ENCODE measurements around the gene NCOA5.

NCOA5 gene

DNA sequence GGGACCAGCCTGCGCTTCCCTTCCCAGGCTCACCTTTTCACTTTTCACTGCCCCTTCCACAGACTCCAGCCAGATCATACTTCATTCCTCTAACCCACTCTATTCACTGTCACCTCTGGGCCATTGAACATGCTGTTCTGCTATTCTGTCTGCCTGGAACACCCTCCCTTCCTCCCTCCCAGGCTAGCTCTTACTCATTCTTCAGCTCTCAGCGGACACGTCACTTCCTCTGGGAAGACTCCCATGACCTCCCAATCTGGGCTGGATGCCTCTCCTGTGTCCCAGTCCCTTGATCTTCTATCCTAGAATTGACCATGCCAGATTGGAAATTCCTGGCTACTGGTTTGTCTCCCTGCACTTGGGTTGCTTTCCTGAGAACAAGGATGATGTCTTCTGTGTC, 55.7 kb downstream of the NCOA5 start:
- no peak for DNase-seq

DNA sequence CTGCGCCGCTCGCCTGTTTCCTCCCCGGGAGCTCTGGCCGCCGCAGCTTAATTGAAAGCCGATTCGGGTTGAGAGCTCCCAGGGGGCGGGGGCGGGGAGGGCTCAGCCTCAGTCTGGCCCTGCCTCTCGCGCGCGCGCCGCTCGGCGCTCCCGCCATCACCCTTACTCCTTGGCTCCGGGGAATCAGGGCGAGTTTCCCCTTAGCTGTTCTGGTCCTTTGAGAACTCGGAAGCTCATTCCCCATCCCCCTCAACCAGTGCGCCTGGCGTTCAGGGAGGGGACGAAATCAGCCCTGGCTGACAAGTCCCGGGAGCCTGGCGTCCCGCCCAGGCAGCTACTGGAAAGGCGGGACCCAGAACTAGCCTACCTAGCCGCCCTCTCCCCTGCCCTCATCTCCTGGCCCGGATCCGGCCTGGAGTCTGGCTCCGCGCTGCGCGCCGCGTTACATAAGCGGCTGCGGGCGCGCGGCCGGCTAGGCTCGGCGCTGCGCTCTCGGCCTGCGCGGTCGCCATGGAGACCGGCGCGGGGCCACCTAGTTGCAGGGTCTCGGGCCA, 58.0 kb downstream of the NCOA5 start:
- DNase-seq, result no peak

DNA sequence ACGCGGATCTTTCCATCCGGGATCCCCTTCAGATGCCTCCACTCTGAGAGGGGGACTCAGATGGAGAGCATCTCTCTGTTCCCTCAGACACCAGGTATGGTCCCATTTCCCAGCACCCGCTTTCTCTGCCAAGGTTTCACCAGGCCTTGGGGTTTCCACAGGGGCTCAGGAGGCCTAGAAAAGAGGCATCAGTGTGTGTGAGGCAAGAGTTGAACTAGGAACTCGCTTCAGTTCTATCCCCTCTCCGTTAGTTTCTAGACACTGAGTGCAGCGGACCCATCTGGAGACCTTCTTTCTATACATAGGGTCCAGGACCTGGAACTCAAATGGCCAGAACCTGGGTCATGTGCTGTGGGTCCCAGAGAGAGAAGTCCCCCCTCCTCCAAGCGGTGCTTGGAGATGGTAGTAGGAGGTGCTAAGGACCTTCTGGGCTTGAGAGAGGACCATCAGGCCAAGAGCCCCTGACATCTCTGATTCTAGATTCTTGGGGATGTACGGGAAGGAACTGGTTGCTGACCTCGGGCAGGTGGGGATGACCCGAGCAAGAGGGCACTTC, 58.7 kb downstream of the NCOA5 start:
- DNase-seq, result no peak

DNA sequence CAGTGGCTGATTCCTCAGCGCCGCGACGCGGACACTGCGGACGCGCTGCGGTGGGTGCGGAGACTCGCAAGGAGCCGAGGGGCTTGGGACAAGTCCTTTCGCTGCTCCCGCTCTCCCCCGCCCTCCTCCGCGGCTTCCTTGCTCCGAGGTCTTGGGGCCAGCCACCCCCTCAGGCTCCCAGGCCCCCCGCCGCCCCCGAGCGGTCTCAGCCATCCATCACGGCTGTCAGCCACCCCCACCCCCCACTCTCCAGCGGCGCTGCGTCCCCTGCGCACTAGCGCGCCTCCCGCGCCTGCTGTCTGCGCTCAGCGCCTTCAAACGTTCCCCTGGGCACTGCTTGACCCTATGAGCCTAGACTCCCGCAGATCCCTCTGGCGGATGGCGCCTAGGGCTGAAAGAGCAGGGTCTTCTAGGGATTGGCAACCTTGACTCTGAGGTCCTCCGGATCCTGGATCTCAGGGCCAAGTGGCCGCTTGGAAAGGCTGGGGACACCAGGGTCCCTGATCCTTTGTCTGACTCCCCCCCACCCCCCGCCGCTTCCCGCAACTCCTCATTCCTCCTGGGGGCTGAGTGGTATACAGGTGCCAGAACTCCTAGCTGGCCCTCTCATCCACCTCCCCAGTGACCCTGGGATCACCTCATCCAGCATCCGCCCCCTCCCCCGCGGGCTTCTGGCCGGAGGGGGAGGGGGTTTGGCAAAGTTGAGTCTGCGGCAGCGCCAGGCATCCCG, 59.3 kb downstream of the NCOA5 start:
- DNase-seq, result no peak

DNA sequence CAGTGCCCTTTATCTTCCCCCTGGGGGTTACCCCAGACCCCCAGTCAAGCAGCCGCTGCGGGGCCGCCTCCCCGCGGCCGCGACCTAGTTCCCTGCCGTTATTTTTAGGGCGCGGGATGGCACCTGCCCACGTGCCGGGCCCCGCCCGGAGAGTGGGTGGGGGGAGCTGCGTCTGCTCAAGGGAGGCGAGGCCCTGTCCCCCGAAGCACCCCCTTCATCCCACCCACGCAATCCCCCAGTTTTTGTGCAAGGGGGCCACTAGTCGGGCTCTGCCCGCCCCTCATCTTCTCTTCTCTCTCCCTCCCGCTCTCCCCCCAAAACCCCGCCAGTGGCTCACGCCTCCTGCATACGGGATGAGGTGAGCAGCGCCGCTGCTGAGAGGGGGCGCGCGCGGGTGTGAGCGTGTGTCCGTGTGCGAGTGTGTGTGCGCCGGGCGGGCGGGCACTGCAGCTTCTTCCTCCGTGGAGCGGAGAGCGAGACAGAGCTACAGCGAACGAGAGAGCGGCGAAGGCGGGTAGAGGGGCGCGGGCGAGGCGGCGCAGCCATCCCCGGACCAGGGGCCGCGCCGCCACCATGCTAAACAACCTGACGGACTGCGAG, 60.9 kb downstream of the NCOA5 start, which contains the start of gene SLC12A5:
SLC12A5 (plus strand) TSS at position 444 of the 600 bp plus-strand sequence; CDS start at position 574, 130 bp downstream.
- DNase-seq, result no peak

DNA sequence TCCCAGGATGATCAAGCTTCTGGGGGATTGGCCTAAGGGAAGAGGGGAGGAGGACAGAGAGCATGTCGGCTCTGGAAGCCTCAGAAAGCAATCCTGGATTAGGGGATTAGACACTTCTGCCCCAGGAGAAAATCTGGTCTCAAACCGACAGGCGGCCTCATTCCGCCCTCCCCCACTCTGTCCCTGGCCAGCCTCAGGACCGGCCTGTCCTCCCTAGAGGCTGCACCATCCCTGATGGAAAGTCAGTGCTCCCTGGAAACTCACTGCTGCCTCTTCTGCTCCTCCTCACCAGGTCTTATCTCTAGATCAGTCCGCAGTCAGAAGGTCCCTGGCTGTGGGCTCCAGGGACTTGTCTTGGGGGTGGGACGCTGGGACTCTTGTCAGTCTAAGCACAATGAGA, 61.7 kb downstream of the NCOA5 start:
- no peak for DNase-seq

DNA sequence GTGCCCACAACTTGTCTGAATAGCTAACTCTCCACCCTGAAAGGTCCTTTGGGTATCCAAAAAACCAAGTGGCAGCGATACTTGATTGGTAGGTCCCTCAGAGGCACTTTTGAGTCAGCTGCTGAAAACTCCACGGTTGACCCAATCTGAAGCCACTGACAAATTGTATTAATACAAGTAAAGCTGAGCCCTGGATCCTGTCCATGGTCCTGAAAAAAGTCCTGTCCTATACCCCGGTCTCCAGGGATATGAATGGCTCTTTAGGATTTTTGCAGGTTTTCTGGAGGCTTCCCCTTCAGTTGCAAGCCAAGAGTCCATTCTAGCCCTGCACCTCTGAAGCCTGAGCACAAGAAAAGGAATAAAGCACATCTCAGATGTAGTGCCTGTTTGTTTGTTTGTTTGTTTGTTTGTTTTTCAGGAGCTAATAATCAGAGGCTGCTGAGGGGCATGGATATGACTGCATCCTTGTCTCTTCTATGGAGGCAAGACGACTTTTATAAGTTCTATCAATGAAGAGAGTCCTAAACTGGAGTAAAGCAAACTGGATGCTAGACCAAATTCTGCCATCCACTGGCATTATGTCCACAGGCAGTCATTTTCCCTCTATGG, 62.4 kb downstream of the NCOA5 start:
- no peak for DNase-seq

DNA sequence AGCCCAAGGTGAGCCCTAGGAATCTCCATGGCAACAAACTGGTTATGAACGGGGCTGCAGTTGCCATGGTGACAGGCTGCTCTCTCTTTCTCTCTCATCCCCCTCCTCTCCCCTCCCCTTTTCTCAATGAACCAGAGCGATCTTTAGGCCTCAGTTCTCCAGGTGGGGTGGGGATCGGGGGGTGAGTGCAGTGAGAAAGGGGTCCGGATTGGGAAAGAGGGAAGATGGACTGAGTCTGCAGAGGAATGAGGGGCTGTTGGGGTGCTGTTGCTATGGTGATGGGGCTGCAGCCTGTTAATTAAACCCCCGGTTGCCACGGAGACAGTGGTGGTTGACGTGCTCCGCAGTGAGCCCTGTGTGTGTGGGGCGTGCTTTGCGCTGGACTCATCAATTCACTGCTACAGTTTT, 64.4 kb downstream of the NCOA5 start:
- DNase-seq, result no peak

DNA sequence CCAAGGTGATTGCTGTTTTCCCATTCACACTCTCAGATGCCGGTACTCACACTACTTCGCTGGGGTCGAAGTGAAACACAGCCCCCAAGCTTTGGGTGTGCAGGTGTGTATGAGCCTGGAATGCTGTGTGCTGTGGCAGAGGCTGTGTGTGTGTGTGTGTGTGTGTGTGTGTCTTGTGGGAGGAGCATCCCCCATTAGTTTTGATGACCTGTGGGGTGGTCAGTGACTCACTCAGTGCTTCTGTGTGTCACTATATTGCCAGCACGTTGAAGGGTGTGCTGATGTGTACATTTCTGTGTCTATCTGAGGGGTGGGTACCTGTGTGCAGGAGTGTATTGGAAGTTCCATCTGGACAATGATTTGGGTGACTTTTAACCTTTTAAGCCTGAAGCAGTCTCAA, 65.8 kb downstream of the NCOA5 start:
- DNase-seq, result no peak

DNA sequence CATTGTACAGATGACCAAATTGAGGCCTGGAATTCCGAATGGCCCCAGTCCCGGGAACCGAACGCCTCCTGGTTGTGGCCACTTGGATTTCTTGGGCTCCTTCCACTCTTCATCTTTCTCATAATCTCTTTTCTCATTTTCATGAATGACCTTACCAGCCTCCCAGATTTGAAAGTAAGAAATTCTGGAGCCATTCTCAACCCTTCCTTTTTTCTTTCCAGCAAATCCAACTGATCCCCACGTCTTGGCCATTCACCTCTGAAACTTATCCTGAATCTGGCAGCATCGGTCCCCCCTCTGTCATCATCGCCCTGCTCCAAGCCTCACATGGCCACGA, 66.6 kb downstream of the NCOA5 start:
- DNase-seq, result no peak

DNA sequence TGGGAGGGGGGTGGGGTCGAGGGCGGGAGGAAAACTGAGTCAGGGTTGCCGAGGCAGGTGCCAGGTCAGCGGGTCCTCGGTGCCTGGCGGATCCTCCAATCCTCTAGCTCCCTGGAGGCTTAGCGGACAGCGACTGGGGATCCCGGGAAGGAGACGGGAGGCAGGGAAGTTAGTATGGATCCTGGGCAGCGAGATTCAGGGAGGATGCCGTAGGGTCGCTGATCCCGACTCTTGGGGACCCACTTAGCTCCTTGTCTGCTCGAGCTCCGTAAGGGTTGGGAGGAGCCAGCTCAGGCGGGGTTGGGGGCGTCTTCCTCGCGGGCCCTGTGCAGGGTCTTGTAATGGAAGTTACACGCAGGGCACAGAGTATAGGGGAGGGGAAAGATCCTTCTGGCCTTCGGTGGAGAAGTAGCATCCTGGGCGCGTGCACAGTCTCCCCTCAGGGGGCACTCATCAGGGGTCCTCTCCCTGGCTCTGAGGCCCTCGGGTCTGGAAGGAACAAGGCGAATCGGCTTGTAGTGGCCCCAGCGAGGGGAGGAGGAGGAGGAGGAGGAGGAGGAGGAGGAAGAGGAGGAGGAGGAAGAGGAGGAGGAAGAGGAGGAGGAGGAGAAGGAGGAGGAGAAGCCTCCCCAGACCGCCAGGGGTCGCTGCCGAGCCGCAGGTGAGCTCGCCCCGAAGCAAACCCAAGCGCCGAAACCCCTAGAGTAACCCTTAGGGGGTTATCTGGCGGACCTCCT, 67.2 kb downstream of the NCOA5 start:
- DNase-seq, result peak; percentile 81

DNA sequence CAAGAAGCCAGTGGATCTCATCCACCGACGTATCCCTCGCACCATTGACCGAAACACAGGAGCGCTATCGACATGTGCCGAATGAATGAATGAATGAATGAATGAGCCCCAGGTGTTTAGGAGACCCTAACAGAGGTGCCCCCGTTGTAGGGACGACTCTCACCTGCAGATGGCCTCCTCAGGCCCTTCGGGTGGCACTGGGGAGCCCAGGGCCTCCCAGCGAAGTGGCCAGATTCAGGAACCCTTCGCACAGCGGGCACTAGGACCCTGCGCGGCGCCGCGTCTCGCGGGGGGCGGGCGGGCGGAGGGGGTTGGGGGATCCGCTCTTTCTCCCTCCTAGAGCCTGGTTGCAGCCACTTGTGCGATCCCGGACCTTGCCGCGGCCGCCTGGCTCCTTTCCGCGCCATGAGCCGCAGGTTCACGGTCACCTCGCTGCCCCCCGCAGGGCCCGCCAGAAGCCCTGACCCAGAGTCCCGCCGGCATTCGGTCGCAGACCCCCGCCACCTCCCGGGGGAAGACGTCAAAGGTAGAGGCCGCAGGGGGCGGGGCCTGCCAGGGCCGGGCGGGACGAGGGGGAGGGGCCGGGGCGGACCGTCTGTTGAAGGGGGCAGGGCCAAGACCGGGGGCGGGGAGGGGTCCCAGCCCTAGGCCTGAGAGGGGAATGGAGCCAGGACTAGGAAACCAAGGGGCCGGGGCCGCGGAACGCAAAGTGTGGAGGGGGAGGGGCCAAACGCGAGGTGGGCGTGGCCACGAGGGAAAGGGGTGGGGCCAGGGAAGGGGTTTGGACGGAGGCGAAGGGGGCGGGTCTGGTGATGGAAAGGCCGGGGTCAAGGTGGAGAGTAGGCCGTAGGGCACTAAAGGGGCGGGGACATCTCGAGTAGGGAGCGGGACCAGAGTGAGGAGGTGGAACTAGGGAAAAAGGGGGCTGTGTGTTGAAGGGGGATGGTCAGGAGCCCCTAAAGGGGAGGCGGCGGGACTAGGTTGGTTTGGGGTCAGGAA, 68.1 kb downstream of the NCOA5 start:
- DNase-seq, result peak; percentile 38

DNA sequence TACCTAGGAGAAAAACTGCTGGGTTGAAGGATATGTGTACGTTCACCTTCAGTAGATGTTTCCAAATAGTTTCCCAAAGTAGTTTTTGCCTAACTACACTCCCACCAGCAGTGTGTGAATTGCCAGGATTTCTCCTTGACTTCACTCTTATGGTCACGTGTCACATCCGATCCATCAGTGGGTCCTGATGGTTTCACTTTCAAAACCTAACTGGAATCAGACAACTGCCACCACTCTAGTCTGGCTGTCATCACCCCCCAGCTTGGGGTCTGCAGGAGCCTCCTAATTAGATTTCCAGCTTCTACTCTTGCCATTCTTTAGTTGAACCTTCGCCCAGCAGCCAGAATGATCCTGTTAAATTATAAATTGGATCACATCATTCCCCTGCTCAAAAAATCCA, 69.2 kb downstream of the NCOA5 start:
- DNase-seq, result no peak

DNA sequence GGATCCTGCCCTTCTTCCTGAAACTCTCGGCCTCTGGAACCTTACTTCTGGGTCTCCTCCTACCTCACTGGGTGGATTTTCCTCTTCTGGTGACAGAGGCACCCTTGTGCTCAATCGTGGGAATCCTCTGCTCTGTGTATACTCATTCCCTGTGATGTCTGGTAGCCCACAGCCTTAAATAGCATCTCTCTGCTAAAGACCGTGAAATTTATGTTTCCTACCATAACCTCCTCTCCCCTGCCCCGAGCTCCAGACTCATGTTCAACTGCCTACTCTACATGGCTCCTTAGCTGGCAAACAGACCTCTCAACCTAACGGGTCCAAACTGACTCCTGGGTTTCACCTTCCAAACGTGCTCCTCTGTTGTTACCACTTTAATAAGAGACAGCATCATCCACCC, 71.2 kb downstream of the NCOA5 start:
- no peak for DNase-seq

DNA sequence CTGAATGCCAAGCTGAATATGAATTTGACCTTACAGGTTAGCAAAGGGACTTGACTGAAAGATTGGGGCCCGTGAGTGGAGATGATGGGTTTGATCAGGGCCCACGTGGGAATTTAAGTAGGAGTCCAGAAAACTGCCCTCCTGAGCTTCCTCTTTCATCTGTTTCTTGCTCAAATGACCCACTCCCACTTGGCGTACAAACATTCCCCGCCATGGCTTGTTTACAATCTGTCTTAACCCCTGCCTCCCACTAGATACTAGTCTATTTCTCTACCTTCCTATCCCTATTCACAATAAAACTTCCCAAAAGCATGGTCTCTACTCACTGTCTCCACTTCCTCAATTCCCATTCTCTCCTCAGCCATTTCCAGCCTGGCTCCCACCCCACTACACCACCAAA, 71.7 kb downstream of the NCOA5 start:
- no peak for DNase-seq

DNA sequence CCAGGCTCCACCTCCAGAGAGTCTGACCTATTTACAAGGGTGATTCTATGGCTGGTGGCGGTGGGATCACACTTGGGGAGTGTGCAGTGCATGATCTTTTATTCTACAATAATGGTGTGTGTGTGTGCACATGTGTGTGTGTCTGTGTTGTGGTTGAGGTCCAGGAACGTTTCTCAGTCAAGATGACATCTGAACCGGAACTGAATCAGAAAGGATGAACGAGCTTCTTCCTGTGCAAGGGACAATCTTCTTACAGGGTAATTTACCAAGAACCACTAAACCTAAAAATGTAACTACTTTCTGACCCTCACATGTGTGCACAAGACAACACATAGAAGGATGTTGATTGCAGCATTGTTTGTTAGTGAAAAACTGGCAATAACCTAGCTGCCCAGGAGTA, 72.5 kb downstream of the NCOA5 start:
- DNase-seq, result no peak

DNA sequence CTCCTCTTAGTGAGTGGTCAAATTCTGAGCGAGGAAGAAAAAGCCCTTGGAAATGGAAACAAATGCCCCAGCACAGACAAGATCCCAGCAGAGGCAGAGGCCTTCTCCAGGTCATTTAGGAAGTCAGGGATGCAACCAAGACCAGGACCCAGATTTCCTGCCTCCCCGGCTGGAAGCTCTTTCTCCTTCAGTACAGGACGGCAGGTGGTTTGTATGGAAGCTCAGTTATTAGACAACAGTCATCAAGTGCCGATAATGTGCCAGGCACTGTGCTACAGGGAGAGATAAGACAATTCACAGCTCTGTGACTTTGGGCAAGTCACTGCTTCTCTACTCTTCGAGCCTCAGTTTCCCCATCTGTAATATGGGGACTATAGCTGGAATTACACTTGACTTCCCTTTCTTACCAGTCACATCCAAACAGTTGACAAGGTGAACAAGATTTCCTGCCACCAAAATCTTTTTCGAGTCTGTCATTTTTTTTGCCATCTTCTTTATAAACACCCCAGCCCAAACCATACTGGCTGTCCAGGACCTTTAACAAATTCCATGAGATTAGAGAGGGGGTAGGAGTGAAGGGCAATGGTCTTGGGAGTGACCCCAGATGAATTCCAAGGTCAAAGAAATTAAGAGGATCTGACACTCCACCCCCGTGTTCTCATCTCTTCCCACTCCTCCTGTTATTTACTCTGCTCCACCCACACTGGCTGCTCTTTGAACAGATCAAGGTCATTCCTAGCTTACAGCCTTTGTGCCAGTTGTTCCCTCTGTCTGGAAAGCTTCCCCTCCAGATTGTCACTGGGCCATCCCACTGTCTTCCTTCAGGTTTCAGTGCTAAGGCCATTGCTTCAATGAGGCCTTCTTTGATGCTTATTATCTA, 75.0 kb downstream of the NCOA5 start:
- no peak for DNase-seq

DNA sequence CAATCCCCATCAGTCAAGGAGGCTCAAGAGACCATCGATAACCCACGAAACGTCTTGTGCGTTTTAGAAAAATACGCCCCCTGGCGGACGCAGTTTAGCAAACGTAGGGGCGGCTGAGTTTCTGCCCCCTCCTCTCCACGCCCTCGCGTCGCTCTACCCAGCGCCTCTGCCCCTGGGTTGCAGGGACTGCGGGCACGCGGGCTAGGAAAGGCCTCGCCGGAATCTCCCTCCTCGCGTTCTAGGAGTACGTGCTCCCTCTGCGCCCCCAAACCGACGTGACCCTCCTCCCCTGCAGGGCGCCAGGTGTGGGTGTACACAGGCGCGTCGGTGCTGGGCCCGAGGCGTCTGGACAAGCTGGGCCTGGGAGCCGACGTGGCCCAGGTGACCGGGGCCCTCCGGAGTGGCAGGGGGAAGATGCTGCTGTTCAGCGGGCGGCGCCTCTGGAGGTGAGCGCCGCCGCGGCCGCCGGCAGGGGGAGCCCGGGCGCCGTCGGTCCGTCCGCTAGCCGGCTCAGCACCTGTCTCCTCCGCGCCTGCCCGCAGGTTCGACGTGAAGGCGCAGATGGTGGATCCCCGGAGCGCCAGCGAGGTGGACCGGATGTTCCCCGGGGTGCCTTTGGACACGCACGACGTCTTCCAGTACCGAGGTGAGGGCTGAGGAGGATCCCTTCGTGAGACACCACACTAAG, 75.8 kb downstream of the NCOA5 start:
- peak; percentile 69 for DNase-seq

DNA sequence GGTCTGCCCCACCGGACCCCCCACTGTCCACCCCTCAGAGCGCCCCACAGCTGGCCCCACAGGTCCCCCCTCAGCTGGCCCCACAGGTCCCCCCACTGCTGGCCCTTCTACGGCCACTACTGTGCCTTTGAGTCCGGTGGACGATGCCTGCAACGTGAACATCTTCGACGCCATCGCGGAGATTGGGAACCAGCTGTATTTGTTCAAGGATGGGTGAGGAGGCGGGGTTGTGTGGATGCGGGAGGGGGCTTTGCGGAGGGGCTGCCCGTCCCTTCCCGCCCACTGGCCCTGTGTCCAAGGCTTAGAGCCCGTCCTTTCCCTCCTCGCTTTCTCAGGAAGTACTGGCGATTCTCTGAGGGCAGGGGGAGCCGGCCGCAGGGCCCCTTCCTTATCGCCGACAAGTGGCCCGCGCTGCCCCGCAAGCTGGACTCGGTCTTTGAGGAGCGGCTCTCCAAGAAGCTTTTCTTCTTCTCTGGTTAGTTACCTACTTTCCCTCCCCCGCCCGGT, 76.4 kb downstream of the NCOA5 start:
- DNase-seq, result no peak

DNA sequence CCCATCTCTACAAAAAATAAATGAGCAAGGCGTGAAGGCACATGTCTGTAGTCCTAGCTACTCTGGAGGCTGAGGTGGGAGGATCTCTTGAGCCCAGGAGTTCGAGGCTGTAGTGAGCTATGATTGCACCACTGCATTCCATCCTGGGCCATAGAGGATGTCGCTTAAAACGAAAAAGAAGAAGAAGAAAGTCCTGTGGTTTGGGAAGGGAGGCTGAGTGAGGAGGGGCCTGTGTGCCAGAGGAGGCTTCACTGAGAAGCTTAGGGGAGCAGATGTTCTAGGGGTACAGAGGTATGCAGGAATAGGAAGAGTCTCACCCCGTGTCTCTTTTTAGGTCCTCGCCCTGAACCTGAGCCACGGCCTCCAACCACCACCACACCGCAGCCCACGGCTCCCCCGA, 76.8 kb downstream of the NCOA5 start:
- DNase-seq, result no peak

Data from activated CD8-positive, alpha-beta memory T cell treated with anti-CD3 and anti-CD28 coated beads, Interleukin-2, amount 50 U/mL, for 4 hours (primary cell).